HG03432 (cell line): ENCODE results near the gene ACLY.
"Not testable (repeated sequence)": the region's sequence is repeated elsewhere in the genome, so short reads cannot be mapped to it uniquely, and the experiment has no call there.

Experiments
- ATAC-seq: cut with Tn5 transposase; IDR thresholded peaks from one replicate; pipeline ENCODE4 v1.9.1; 2021; ENCODE audit warnings: mild to moderate bottlenecking, moderate library complexity; ENCODE audit not compliant: unreplicated experiment

ACLY gene

GRCh38 chr17:41912925-41913324 is 5.8 kb downstream of the ACLY start:
- ATAC-seq: no peak

DNA sequence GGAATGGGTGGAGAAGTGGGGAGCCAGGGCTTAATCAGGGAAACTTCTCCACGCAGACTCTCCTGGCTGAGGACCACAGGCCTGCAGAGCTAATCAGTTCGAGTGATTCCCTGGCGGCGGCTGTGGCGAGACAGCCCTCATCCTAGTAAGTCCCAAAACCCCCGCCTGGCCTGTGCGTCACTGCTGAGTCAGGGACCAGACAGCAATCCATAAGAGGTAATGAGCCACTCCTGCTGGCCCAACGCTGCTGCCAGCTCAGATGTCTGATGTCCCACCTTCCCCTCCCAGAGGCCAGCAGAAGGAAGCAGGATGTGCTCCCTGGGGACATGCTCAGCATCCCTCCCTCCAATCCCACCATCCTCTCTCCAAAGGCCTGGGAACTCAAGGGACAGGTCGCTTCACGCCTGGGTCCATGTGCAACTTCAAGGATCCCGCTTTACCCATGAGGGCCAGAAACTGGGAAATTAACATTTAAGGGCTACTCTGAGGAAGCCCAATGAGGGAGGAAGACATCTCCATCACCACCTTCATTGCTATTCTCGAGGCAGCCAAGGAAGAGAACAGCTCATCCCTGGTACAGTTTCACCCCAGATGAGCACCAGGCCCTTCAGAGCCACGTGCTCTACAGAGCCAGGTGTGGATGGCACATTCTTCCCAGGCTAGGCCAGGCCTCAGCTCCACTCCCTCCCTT is 7.9 kb downstream of the ACLY start:
- no peak for ATAC-seq

DNA sequence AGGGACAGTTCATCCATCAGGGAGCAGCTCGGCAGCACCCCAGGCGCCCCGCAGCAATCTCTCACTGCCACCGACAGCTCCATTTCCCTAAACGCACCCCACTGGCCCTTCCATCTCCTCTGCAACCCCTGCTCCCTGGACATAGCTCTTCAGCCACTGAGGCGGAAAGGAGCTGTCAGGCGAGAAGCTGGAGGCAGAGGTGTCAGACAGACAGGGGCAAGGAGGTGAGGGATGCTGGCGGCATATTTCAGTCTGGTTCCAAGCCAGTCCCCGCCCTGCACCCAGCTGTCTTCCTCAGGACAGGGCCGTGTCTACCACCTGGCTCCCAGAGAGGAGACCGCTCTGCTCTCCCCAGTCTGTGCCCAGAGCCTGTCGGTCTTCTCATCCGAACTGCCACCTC is 9.7 kb downstream of the ACLY start:
- no peak for ATAC-seq

DNA sequence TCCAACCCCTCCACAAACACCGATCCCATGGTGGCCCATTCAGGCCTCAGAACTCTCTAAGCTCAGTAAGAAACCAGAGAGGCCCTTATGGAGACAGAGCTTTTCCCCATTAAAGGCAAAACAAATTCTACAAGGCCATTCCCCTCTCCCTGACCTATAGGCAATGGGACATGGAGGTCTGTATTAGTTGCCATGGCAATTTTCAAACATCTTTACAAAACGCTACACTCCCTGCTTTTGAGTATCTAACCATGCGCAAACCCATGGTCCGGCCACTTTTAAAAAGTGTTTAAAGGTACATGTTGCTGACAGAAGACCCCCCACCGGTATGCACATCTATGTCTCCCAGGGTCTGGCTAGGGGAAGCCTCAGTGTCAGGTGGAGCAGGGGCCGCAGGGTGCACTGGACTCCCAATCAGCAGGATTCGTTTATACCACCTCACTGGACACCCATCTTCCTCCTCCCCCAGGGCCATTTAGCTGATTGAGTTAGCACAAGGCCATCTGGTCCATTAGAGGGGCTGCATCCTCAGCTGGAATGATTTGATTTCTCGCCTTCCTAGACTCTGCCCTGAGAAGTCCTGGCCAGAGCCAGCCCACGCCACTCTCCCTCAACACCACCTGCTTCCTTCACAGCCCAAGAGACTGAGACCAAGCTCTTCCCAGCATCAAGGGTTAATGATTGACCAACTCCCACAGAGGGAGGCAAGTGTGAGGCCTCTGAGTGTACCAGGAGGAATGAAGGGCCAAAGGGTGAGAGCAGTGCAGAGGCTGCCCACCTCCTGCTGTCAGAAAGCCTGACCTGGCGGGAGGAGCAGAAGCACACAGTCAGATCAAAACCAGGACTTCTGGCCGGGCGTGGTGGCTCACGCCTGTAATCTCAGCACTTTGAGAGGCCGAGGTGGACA is 10.9 kb downstream of the ACLY start:
- ATAC-seq: no peak

GRCh38 chr17:41907185-41907556 is 11.6 kb downstream of the ACLY start:
- ATAC-seq: no peak

DNA sequence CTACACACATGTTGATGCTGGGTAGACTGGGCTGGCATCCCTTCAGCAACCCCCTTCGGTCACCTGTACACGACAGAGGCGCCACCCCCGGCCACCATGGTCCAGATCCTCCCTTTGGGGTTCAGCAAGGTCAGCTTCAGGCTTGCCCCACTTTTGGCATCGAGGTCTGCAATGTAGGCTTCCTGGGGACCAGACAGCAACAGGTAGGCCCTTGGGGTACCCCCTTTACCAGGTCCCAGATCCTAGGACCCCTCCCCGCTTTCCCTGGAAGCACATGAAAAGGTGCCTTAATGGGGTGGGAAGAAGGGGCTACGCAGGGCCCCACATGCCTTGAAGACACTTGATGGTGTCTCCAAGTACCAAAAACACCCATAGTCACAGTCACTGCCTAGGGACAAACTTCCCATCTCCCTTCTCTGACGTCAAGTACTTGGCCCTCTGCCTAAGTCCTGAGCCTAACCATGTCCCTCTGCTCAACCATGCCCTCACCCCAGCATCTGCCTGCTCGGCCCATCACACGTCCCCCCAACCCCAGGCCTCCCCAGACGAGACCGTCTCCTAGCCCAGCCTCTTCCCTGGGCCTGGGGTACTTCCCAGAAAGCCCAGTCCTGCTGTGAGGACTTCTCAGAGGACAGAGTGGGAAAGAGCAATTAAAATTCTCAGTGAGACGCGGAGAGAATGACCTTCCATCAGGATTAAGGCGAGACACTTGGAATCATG is 12.1 kb downstream of the ACLY start:
- no peak for ATAC-seq

GRCh38 chr17:41905172-41905571 is 13.6 kb downstream of the ACLY start:
- no peak for ATAC-seq

GRCh38 chr17:41904242-41904841 is 14.4 kb downstream of the ACLY start:
- no peak for ATAC-seq

DNA sequence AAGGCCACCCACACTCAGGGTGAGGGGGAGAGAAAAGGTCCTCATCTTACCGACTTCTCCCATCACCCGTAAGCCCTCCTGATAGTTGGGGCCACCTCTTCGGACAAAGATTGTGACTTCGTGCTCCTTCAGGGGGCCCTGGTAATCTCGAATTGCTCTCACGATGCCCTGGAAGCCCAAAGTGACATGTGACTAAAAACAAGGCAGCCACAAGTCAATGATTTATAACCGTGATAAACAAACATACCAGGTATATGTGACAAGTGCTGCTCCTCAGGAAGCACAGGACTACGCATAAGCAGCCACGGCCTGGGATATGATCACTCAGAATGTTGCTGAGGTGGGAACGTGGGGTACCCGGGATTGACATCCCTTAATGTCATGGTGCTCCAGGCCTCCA is 17.1 kb downstream of the ACLY start:
- ATAC-seq: no peak

DNA sequence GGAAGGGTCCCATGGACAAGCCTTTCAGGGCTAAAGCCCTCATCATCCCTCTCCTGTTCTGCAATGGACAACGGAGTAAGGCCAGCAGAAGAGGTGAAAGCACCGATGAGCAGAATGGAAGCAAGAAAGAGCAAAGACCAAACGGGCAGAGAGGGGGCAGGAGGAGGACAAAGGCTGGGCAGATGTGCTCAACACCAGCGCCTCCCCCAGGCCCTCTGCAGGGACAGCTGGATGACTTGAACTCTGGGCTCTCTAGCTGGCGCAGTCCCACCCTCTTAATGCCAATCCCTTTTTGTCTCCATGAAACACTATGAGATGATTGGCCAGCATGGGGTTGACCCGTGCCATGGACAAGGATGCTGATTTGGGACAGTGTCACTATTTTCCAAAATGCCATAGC is 22.0 kb downstream of the ACLY start:
- ATAC-seq: no peak

DNA sequence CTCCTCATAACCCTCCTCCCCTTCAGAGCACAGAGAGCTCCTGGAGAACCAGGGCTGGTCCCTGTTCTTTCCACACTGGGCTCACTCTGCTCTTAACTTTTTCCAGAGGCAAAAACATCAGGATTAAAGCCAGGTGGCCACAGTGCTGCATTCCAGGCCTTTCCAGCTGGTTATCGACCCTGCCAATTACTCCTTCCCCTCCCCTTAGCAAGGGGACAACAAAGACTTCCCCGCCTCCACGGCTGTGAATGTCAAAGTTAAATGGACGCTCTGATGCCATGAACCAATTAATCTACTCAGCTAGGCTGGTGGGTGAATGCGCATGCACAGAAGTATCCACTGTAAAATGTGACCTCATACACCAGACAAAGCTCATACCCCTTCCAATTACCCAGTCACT is 23.1 kb downstream of the ACLY start:
- ATAC-seq: no peak

DNA sequence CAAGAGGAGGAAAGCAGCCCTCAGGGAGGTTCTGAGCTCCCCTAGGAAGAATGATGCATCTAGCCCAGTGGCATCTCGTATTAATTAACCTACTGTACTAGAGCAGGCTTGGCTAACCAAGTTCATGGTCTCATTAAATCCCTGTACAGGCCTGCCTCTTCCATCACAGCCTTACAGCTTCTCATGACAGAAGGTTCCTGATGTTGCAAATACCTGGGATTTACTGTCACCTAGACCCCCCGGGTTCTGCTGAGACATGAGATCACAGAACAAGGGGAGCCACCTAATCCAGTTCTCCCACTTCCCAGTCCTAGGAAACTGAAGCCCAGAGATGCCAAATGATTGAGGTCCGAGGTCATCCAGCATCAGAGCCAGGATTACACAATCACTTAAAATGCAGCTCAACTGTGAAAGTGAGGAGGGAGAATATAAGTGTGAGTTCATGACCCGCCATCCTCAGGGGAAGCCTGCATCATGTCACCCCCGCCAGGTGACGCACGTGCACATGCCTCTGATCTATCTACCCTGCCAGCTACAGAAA is 23.9 kb downstream of the ACLY start:
- no peak for ATAC-seq

GRCh38 chr17:41893384-41893783 is 25.4 kb downstream of the ACLY start:
- ATAC-seq: no peak

- no peak for ATAC-seq
Measured at GRCh38 chr17:41892021-41892376, 26.8 kb downstream of the ACLY start.

GRCh38 chr17:41891135-41892020 is 27.4 kb downstream of the ACLY start:
- ATAC-seq: no peak

GRCh38 chr17:41888332-41888965 is 30.3 kb downstream of the ACLY start:
- no peak for ATAC-seq

DNA sequence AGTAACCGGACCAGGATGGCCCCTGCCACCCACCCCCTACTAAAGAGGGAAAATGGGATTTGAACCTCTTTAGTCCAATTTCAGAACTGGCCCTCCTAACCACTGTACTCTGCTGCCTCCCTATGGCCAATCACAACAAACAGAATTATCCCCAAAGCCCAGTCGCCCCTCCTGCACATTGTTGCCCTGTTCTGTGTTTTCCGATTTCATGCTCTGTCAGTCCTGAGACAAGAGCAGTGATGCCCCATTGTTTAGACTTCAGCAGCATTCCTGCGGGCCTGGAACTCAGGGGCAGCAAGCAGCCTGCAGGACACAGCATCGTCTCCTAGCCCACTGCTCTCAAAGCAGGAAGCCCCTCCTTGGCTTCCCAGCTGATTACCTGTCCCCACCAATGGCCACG is 33.0 kb downstream of the ACLY start:
- ATAC-seq: no peak

GRCh38 chr17:41882756-41883155 is 36.0 kb downstream of the ACLY start:
- ATAC-seq: no peak

DNA sequence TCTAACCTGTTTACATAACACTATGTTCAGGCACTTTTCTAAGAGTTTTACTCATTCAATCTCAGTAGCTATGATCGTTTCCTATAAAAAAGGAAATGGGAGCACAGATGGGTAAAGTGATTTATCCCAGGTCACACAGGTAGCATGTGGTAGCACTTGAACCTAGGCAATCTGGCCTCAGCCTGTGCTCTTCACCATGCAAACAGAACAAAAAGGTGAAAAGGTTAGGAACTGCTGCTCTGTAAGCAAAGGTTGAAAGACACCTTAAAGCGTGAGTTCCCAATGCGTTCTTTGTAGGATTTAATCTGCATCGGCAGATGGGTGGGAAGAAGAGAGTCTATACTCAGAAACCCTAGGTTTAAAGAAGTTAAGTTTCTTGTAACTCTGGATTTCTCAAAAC is 38.6 kb downstream of the ACLY start:
- no peak for ATAC-seq

- not testable (repeated sequence) for ATAC-seq
Measured at GRCh38 chr17:41874293-41874670, 44.5 kb downstream of the ACLY start.
